Stomach (tissue), 9 donors: ENCODE data around the gene COPG2. TPM values are rescaled to one million over a fixed set of nuclear protein-coding genes. Genes with fewer than 3 reads are reported as not detected.

Experiments used
- DNase-seq, 2 donors: peaks; one replicate each; pipeline versions ENCODE4 v3.0.0 to v3.0.0-alpha.2; 2013 to 2019
- H3K27ac ChIP-seq, 5 donors: fragments of 200-600 bp in 4 of 5; sonication (generic) in 4 of 5; one replicate each; pipeline ENCODE4 v1.5.1; 2013 to 2019; ENCODE audit warnings: mild to moderate bottlenecking in 1 of 5, moderate library complexity in 1 of 5
- H3K27me3 ChIP-seq, 3 donors: fragments of 200-600 bp; sonication (generic); one replicate each; pipeline ENCODE4 v1.5.1; 2017 to 2019; ENCODE audit warnings: mixed run types in 1 of 3
- H3K36me3 ChIP-seq, 4 donors: fragments of 200-600 bp; sonication (generic); 1 replicate in 3 of 4; 2 replicates in 1 of 4; pipeline ENCODE4 v1.5.1; 2016 to 2019
- H3K4me1 ChIP-seq, 4 donors: fragments of 200-600 bp; sonication (generic); one replicate each; pipeline ENCODE4 v1.5.1; 2016 to 2019
- H3K4me3 ChIP-seq, 4 donors: fragments of 200-600 bp; sonication (generic) in 3 of 4; one replicate each; pipeline ENCODE4 v1.5.1; 2016 to 2019; ENCODE audit warnings: mild to moderate bottlenecking in 1 of 4
- H3K9me3 ChIP-seq, 4 donors: fragments of 200-600 bp; sonication (generic); one replicate each; pipeline ENCODE4 v1.5.1; 2016 to 2019
- EP300 ChIP-seq: sonication (generic); formaldehyde crosslinking; IDR thresholded peaks from one replicate; pipeline ENCODE4 v1.6.1; 2017; ENCODE audit warnings: antibody characterized with exemption
- POLR2A ChIP-seq, 4 donors: fragments of 450-650 bp; IDR thresholded peaks; one replicate each; pipeline ENCODE4 v1.6.1; 2016; ENCODE audit warnings: antibody characterized with exemption in 4 of 4, control low read depth in 2 of 4, mild to moderate bottlenecking in 1 of 4, moderate library complexity in 1 of 4
- POLR2AphosphoS5 ChIP-seq, 3 donors: sonication (generic); formaldehyde crosslinking; IDR thresholded peaks; one replicate each; pipeline ENCODE4 v1.6.1; 2016; ENCODE audit warnings: antibody characterized with exemption in 3 of 3
- WGBS, 5 donors: extraction: QIAGEN DNeasy Blood & Tissue Kit in 3 of 5; methylation state at CpG; one replicate each; pipeline versions ENCODE4 v1.1.5 to v1.1.7; 2013 to 2018; 5-methylcytosine and 5-hydroxymethylcytosine counted together
- intact Hi-C: fragments of 100-400 bp; cut with DNase I; formaldehyde crosslinking; loops from one replicate; pipeline ENCODE4 v1.15.1; 2023; ENCODE audit warnings: low total_unique reads
- polyA plus RNA-seq, 3 donors: library from polyadenylated mRNA; stranded (reverse); fragments of 200-250 nt; gene quantifications; one replicate each; pipeline ENCODE4 v1.2.3, GENCODE V29; 2013
- total RNA-seq, 5 donors: library from RNA; depleted of rRNA; stranded (reverse); fragments of >200 nt; gene quantifications; one replicate each; pipeline versions ENCODE4 v1.1.0 to v1.2.3, GENCODE V29; 2014 to 2016
- TF ChIP-seq, protein P1 (sequence below), 7 experiments: fragments of 450-650 bp in 4 of 7; fragments of 200-600 bp in 3 of 7; sonication (generic) in 3 of 7; IDR thresholded peaks; one replicate each; pipeline ENCODE4 v1.5.1; 2016 to 2019; ENCODE audit warnings: antibody characterized with exemption in 7 of 7, control low read depth in 2 of 7, mild to moderate bottlenecking in 1 of 7
- donor health status: healthy with polysubstance abuse.
- donor health status: Bipolar disorder and iron deficiency.
- donor health status: healthy.

The COPG2 gene
- total and polyA plus RNA-seq, 8 donors, result 6.6 to 50.0 (median 7.7) TPM

GRCh38 chr7:130641497-130641896 is 27.1 kb downstream of the COPG2 start:
- no peak for DNase-seq
- no peaks in the 10 kb centered on the region for H3K4me1 ChIP-seq
- H3K36me3 ChIP-seq, result peaks cover 0 to 31% (median 18%) of the 10 kb centered on the region in 4 donors
- H3K9me3 ChIP-seq, result peaks cover 0 to 4% (median 0%) of the 10 kb centered on the region in 4 donors
- 76 to 89% (median 86%) methylated on average over 3 of the region's 3 CpGs for WGBS, 5 donors
- H3K27me3 ChIP-seq, result no peaks in the 10 kb centered on the region
- no peak overlapping the region for H3K27ac ChIP-seq
- no peak overlapping the region for H3K4me3 ChIP-seq
- no peak for TF ChIP-seq EP300
- TF ChIP-seq, protein P1, sequence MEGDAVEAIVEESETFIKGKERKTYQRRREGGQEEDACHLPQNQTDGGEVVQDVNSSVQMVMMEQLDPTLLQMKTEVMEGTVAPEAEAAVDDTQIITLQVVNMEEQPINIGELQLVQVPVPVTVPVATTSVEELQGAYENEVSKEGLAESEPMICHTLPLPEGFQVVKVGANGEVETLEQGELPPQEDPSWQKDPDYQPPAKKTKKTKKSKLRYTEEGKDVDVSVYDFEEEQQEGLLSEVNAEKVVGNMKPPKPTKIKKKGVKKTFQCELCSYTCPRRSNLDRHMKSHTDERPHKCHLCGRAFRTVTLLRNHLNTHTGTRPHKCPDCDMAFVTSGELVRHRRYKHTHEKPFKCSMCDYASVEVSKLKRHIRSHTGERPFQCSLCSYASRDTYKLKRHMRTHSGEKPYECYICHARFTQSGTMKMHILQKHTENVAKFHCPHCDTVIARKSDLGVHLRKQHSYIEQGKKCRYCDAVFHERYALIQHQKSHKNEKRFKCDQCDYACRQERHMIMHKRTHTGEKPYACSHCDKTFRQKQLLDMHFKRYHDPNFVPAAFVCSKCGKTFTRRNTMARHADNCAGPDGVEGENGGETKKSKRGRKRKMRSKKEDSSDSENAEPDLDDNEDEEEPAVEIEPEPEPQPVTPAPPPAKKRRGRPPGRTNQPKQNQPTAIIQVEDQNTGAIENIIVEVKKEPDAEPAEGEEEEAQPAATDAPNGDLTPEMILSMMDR (IDR thresholded peaks at IDR 0.05), result no peak
- no peak for TF ChIP-seq POLR2AphosphoS5 (IDR thresholded peaks at IDR 0.05)
- TF ChIP-seq POLR2A (IDR thresholded peaks at IDR 0.05), result no peak
- intact Hi-C loops, result no loop called here

DNA sequence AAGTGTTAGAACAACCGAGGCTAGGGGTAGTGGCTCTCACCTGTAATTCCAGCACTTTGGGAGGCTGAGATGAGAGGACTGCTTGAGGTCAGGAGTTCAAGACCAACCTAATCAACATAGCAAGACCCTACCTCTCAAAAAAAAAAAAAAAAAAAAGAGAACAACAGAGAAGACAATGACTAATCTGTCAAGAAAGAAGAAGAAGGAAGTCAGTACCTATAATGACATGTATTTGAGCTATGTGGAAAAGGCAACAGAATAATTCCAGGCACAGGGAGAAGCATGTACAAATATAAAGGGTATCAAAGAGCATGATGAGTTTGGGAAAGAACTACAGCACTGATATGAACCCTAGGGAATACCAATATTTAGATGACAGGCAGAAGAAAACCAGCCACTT is 27.5 kb downstream of the COPG2 start:
- H3K27ac ChIP-seq, result no peak overlapping the region
- 81 to 100% (median 97%) methylated on average over 1 of the region's 1 CpG for WGBS, 5 donors
- intact Hi-C loops, result no loop called here
- TF ChIP-seq POLR2AphosphoS5 (IDR thresholded peaks at IDR 0.05) (no peak), EP300 (no peak), POLR2A (IDR thresholded peaks at IDR 0.05) (no peak)
- TF ChIP-seq, protein P1 (IDR thresholded peaks at IDR 0.05), result no peak
- H3K36me3 ChIP-seq, result peaks cover 0 to 26% (median 18%) of the 10 kb centered on the region in 4 donors
- H3K4me3 ChIP-seq, result no peak overlapping the region
- DNase-seq, result no peak
- H3K4me1 ChIP-seq, result no peaks in the 10 kb centered on the region
- no peaks in the 10 kb centered on the region for H3K27me3 ChIP-seq
- H3K9me3 ChIP-seq, result peaks cover 0 to 4% (median 0%) of the 10 kb centered on the region in 4 donors

DNA sequence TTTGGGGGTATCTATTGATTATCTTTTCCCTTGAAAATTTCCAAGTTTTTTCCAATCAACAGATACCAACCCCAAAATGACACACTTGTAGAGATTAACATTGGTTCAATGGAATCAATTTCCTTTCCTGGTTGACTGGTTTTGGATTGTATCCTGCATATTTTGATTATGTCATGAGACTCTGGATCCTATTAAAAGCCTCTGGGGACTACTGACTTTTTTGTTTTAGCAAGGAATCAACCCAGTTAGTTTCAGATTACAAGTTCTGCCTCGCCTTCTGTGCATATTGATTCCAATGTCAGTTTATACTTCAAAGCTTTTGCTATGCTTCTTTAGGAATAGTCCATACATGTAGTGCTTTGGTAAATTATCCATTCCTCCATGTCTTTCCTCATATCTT is 29.2 kb downstream of the COPG2 start:
- Histone ChIP-seq H3K4me3 (no peak overlapping the region), H3K9me3 (peaks cover 0 to 4% (median 0%) of the 10 kb centered on the region in 4 donors), H3K36me3 (peaks cover 0 to 10% (median 7%) of the 10 kb centered on the region in 4 donors), H3K27ac (no peak overlapping the region), H3K27me3 (no peaks in the 10 kb centered on the region), H3K4me1 (no peaks in the 10 kb centered on the region)
- no peak for DNase-seq
- no peak for TF ChIP-seq POLR2A (IDR thresholded peaks at IDR 0.05)
- TF ChIP-seq EP300, result no peak
- TF ChIP-seq, protein P1 (IDR thresholded peaks at IDR 0.05), result no peak
- no peak for TF ChIP-seq POLR2AphosphoS5 (IDR thresholded peaks at IDR 0.05)
- intact Hi-C loops, result no loop called here
- 95 to 98% (median 96%) methylated on average over 1 of the region's 1 CpG for WGBS, 5 donors

DNA sequence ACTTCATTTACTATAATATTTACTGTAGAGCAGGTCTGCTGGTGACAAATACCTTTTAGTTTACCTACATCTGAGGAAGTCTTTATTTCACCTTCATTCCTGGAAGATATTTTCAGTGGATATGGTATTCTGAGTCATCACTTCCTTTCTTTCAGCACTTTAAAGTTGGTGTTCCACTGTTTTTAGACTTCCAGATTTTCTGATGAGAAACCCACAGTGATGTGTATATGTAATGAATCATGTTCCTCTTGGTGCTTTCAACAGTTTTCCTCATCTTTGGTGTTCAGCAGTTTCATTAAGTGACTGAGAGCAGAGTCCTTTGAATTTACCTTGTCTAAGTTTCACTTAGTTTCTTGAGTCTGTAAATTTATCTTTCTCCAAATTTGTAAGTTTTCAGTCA is 36.4 kb downstream of the COPG2 start:
- DNase-seq, result no peak
- intact Hi-C loops, result no loop called here
- TF ChIP-seq POLR2AphosphoS5 (IDR thresholded peaks at IDR 0.05) (no peak), POLR2A (IDR thresholded peaks at IDR 0.05) (no peak), EP300 (no peak)
- TF ChIP-seq, protein P1 (IDR thresholded peaks at IDR 0.05), result no peak
- H3K4me1 ChIP-seq, result no peaks in the 10 kb centered on the region
- H3K9me3 ChIP-seq, result peaks cover 0 to 23% (median 12%) of the 10 kb centered on the region in 4 donors
- H3K36me3 ChIP-seq, result peaks cover 0 to 6% (median 0%) of the 10 kb centered on the region in 4 donors
- H3K27ac ChIP-seq, result no peak overlapping the region
- no peaks in the 10 kb centered on the region for H3K27me3 ChIP-seq
- H3K4me3 ChIP-seq, result no peak overlapping the region
